ENCODE data around the gene VDR. TPM values are rescaled to one million over a fixed set of nuclear protein-coding genes. Genes with fewer than 3 reads are reported as not detected.

Gene VDR
- total and polyA plus RNA-seq, 2 donors (not counting 1 experiment from before 2014, with no cell fraction given): 0.37 to 0.42 TPM

- Mint-ChIP-seq H3K9me3 (ENCODE audit: insufficient read depth) (no peaks in the 10 kb centered on the region), H3K27ac (no peak overlapping the region), H3K4me3 (no peak overlapping the region), H3K4me1 (peaks cover 12% of the 10 kb centered on the region), H3K27me3 (peaks cover 9% of the 10 kb centered on the region)
- DNase-seq (no peak), ATAC-seq (ENCODE audit: low read depth) (no peak)
- peaks cover 12 to 26% of the 10 kb centered on the region in 2 donors for H3K4me1 ChIP-seq (ENCODE audit: control insufficient read depth in 2 of 2, insufficient read depth in 2 of 2, low read length in 2 of 2)
- ChIA-PET CTCF (no interaction called here), POLR2A (no interaction called here)
- no peaks in the 10 kb centered on the region for H3K79me2 ChIP-seq (ENCODE audit: control insufficient read depth, insufficient read depth, low read length)
- H3K9me3 ChIP-seq (ENCODE audit: control extremely low read depth in 1 of 3, control insufficient read depth in 2 of 3, insufficient read depth in 1 of 3, low read length in 2 of 3): no peaks in the 10 kb centered on the region
- no peak overlapping the region for H2AFZ ChIP-seq (ENCODE audit: insufficient read depth, low read depth, low read length, poor library complexity, severe bottlenecking)
- H3K9ac ChIP-seq (ENCODE audit: low read length): no peak overlapping the region
- no peaks in the 10 kb centered on the region for H3K36me3 ChIP-seq (replicated peaks in 1 of 2; ENCODE audit: control extremely low read depth in 1 of 2, control insufficient read depth in 1 of 2, extremely low read depth in 1 of 2, insufficient read depth in 2 of 2, low read length in 1 of 2)
- H4K20me1 ChIP-seq (ENCODE audit: control insufficient read depth, insufficient read depth, low read length, poor library complexity, severe bottlenecking): no peaks in the 10 kb centered on the region
- no peak overlapping the region for H3K27ac ChIP-seq (ENCODE audit: low read length in 2 of 2)
- no peak overlapping the region for H3K4me2 ChIP-seq (replicated peaks; ENCODE audit: low read depth, low read length, poor library complexity, severe bottlenecking)
- TF ChIP-seq EZH2 (IDR thresholded peaks at IDR 0.05; ENCODE audit: borderline replicate concordance, insufficient read depth, low read depth, low read length, poor library complexity, severe bottlenecking): no peak
- TF ChIP-seq, protein P1, sequence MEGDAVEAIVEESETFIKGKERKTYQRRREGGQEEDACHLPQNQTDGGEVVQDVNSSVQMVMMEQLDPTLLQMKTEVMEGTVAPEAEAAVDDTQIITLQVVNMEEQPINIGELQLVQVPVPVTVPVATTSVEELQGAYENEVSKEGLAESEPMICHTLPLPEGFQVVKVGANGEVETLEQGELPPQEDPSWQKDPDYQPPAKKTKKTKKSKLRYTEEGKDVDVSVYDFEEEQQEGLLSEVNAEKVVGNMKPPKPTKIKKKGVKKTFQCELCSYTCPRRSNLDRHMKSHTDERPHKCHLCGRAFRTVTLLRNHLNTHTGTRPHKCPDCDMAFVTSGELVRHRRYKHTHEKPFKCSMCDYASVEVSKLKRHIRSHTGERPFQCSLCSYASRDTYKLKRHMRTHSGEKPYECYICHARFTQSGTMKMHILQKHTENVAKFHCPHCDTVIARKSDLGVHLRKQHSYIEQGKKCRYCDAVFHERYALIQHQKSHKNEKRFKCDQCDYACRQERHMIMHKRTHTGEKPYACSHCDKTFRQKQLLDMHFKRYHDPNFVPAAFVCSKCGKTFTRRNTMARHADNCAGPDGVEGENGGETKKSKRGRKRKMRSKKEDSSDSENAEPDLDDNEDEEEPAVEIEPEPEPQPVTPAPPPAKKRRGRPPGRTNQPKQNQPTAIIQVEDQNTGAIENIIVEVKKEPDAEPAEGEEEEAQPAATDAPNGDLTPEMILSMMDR (IDR thresholded peaks at IDR 0.05): no peak
- peaks cover 0 to 13% (median 1%) of the 10 kb centered on the region in 4 experiments for H3K27me3 ChIP-seq (replicated peaks in 1 of 4; ENCODE audit: control extremely low read depth in 1 of 4, control insufficient read depth in 3 of 4, insufficient read depth in 4 of 4, low read length in 3 of 4)
- WGBS (ENCODE audit: insufficient coverage): 90% methylated on average over 3 of the region's 3 CpGs
- intact Hi-C loops (cut with micrococcal nuclease): no loop called here
- H3K4me3 ChIP-seq (ENCODE audit: control extremely low read depth in 1 of 5, extremely low read depth in 1 of 5, insufficient read depth in 1 of 5, low read depth in 2 of 5, low read length in 4 of 5): no peak overlapping the region
Observed at GRCh38 chr12:47887529-47887928, 17.3 kb downstream of the VDR start.

GRCh38 chr12:47886510-47887240 is 18.1 kb downstream of the VDR start:
- Histone ChIP-seq H3K36me3 (replicated peaks in 1 of 2; ENCODE audit: control extremely low read depth in 1 of 2, control insufficient read depth in 1 of 2, extremely low read depth in 1 of 2, insufficient read depth in 2 of 2, low read length in 1 of 2) (no peaks in the 10 kb centered on the region), H3K27ac (ENCODE audit: low read length in 2 of 2) (no peak overlapping the region), H3K27me3 (replicated peaks in 1 of 4; ENCODE audit: control extremely low read depth in 1 of 4, control insufficient read depth in 3 of 4, insufficient read depth in 4 of 4, low read length in 3 of 4) (peaks cover 0 to 16% (median 1%) of the 10 kb centered on the region in 4 experiments), H3K79me2 (ENCODE audit: control insufficient read depth, insufficient read depth, low read length) (no peaks in the 10 kb centered on the region), H3K4me1 (ENCODE audit: control insufficient read depth in 2 of 2, insufficient read depth in 2 of 2, low read length in 2 of 2) (peaks cover 12 to 32% of the 10 kb centered on the region in 2 donors), H3K9ac (ENCODE audit: low read length) (no peak overlapping the region), H2AFZ (ENCODE audit: insufficient read depth, low read depth, low read length, poor library complexity, severe bottlenecking) (no peak overlapping the region), H3K4me2 (replicated peaks; ENCODE audit: low read depth, low read length, poor library complexity, severe bottlenecking) (no peak overlapping the region), H4K20me1 (ENCODE audit: control insufficient read depth, insufficient read depth, low read length, poor library complexity, severe bottlenecking) (no peaks in the 10 kb centered on the region), H3K4me3 (ENCODE audit: control extremely low read depth in 1 of 5, extremely low read depth in 1 of 5, insufficient read depth in 1 of 5, low read depth in 2 of 5, low read length in 4 of 5) (no peak overlapping the region), H3K9me3 (ENCODE audit: control extremely low read depth in 1 of 3, control insufficient read depth in 2 of 3, insufficient read depth in 1 of 3, low read length in 2 of 3) (no peaks in the 10 kb centered on the region)
- Mint-ChIP-seq H3K9me3 (ENCODE audit: insufficient read depth) (no peaks in the 10 kb centered on the region), H3K27ac (no peak overlapping the region), H3K27me3 (peaks cover 9% of the 10 kb centered on the region), H3K4me1 (peaks cover 17% of the 10 kb centered on the region), H3K4me3 (no peak overlapping the region)
- ATAC-seq (ENCODE audit: low read depth) (no peak), DNase-seq (no peak)
- ChIA-PET POLR2A (no interaction called here), CTCF (interaction anchor here (0.9 kb wide), 2 partner anchors 18 to 19 kb away, joined by 3 read pairs; partner anchors contain the start of gene VDR)
- no peak for TF ChIP-seq EZH2 (IDR thresholded peaks at IDR 0.05; ENCODE audit: borderline replicate concordance, insufficient read depth, low read depth, low read length, poor library complexity, severe bottlenecking)
- TF ChIP-seq, protein P1 (IDR thresholded peaks at IDR 0.05): no peak
- 93% methylated on average over 9 of the region's 13 CpGs for WGBS (ENCODE audit: insufficient coverage)
- intact Hi-C loops (cut with micrococcal nuclease): no loop called here
